Right lobe of liver (tissue), 6 donors: ENCODE results near the gene SLC7A5. TPM values are rescaled to one million over a fixed set of nuclear protein-coding genes. Genes with fewer than 3 reads are reported as not detected.
"Not testable (repeated sequence)": the region's sequence is repeated elsewhere in the genome, so short reads cannot be mapped to it uniquely, and the experiment has no call there.

Experiments
- ATAC-seq, 4 donors: fragments of 200-7000 bp; cut with Tn5 transposase; one replicate each; pipeline ENCODE4 v1.9.1; 2020; ENCODE audit warnings: mild to moderate bottlenecking in 4 of 4, moderate library complexity in 4 of 4
- DNase-seq, 3 donors: peaks; one replicate each; pipeline ENCODE4 v3.0.0-alpha.2; 2020
- H3K27ac ChIP-seq, 3 donors: fragments of 200-600 bp; one replicate each; pipeline ENCODE4 v1.8.0; 2022
- H3K27me3 ChIP-seq, 2 donors: fragments of 200-600 bp; one replicate each; pipeline ENCODE4 v1.8.0; 2022
- H3K36me3 ChIP-seq, 4 donors: fragments of 200-600 bp; sonication (generic) in 1 of 4; one replicate each; pipeline versions ENCODE4 v1.5.1 to v1.8.0; 2017 to 2022; ENCODE audit warnings: control low read depth in 1 of 4
- H3K4me1 ChIP-seq, 4 donors: fragments of 200-600 bp; sonication (generic) in 1 of 4; one replicate each; pipeline versions ENCODE4 v1.5.1 to v1.8.0; 2017 to 2022; ENCODE audit warnings: control low read depth in 1 of 4
- H3K4me3 ChIP-seq, 3 donors: fragments of 200-600 bp; one replicate each; pipeline ENCODE4 v1.8.0; 2022
- H3K9me3 ChIP-seq, 4 donors: fragments of 200-600 bp; sonication (generic) in 1 of 4; one replicate each; pipeline versions ENCODE4 v1.5.1 to v1.8.0; 2017 to 2022; ENCODE audit warnings: control low read depth in 1 of 4
- POLR2A ChIP-seq: fragments of 450-650 bp; IDR thresholded peaks from one replicate; pipeline ENCODE4 v1.6.1; 2017; ENCODE audit warnings: antibody characterized with exemption, mild to moderate bottlenecking
- WGBS: methylation state at CpG from one replicate; pipeline ENCODE4 v1.1.6; 2018; ENCODE audit warnings: low coverage, low lambda C conversion rate; ENCODE audit not compliant: insufficient coverage; ENCODE audit errors: missing lambda C conversion rate; 5-methylcytosine and 5-hydroxymethylcytosine counted together
- intact Hi-C, 2 donors: fragments of 100-400 bp; cut with DNase I; formaldehyde crosslinking; loops; one replicate each; pipeline versions ENCODE4 v1.11.2 to v1.14.1; 2022
- total RNA-seq, 6 experiments: library from RNA; depleted of rRNA in 2 of 6; stranded (reverse); fragments of >200 nt in 2 of 6; fragmentation: NEBNext Ultra II Directional in 3 of 6; extraction: Animal tissue kit (Norgen Biotek cat#: 25700) in 3 of 6; gene quantifications; one replicate each; pipeline versions ENCODE4 v1.1.0 to v1.2.4, GENCODE V29; 2016 to 2023
- TF ChIP-seq, protein P1 (sequence below), 4 donors: fragments of 200-600 bp in 3 of 4; fragments of 450-650 bp in 1 of 4; IDR thresholded peaks; one replicate each; pipeline versions ENCODE4 v1.5.1 to v1.8.0; 2016 to 2022; ENCODE audit warnings: antibody characterized with exemption in 4 of 4, mild to moderate bottlenecking in 2 of 4
- donor health status: DM: no; HTN: yes; CAD: no.
- donor health status: DM: no; HTN: no; CAD: no.
- donor health status: DM: no; HTN: no; CAD: no.
- donor health status: DM: no; HTN: yes; CAD: no.
- donor health status: DM: no; HTN: yes; CAD: no.

SLC7A5 gene
- total RNA-seq, 6 experiments from 2014 or later, result 7.0 to 16.3 (median 12.4) TPM

DNA sequence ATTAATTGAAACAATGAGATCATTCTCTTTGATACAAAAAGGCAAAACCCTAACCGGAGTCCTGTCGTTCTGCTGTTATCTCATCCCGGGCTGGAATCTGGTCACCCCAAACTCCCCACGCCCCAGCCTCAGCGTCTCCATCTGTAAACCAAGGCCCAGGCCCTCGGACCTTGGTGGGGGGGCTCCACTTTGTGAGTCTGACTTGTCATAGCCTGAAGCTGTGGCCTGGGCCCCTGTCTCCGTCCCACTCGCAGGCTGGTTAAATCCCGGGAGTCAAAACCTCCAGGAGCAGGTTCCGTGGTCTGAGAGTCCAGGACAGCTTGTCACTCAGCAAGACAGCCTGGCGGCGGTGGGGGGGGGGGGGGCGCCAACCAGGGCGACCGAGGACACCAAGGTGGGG is 50.0 kb downstream of the SLC7A5 start:
- ATAC-seq (no peak), DNase-seq (no peak)
- TF ChIP-seq, protein P1, sequence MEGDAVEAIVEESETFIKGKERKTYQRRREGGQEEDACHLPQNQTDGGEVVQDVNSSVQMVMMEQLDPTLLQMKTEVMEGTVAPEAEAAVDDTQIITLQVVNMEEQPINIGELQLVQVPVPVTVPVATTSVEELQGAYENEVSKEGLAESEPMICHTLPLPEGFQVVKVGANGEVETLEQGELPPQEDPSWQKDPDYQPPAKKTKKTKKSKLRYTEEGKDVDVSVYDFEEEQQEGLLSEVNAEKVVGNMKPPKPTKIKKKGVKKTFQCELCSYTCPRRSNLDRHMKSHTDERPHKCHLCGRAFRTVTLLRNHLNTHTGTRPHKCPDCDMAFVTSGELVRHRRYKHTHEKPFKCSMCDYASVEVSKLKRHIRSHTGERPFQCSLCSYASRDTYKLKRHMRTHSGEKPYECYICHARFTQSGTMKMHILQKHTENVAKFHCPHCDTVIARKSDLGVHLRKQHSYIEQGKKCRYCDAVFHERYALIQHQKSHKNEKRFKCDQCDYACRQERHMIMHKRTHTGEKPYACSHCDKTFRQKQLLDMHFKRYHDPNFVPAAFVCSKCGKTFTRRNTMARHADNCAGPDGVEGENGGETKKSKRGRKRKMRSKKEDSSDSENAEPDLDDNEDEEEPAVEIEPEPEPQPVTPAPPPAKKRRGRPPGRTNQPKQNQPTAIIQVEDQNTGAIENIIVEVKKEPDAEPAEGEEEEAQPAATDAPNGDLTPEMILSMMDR (IDR thresholded peaks at IDR 0.05), result no peak
- TF ChIP-seq POLR2A, result no peak
- H3K4me3 ChIP-seq, result no peak overlapping the region
- H3K4me1 ChIP-seq, result no peaks in the 10 kb centered on the region
- 81% methylated on average over 6 of the region's 15 CpGs for WGBS
- no peaks in the 10 kb centered on the region for H3K9me3 ChIP-seq
- no peaks in the 10 kb centered on the region for H3K36me3 ChIP-seq
- H3K27ac ChIP-seq, result no peak overlapping the region
- H3K27me3 ChIP-seq, result no peaks in the 10 kb centered on the region
- intact Hi-C loops, result no loop called here

DNA sequence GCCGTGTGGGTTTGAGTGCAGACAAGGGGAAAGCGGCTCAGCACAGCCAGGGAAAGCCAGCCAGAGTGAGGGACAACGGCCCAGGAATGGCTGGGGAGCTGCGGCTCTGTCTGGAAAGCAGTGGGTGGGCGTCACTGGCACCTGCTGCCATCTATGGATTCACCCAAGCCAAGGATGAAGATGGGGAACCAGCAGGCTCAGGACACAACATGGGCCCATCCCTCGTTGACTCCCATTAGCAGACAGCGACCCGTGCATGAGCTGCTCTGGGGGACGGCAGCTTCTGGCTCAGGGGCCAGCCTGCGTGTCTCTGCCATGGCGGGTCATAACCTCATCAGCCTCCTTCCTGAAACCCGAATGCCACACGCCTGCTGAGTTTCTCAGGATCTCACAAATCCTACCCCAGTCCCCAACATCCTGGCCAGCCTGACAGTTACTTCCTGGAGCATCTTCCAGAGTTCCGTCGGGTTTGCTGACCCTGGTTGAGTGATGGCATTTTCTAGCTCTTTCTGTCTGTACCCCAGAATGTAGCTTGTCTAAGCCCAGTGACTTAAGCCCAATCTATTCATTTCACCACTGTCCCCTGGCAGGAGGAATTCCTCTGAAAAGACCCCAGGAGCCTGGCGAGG is 50.7 kb downstream of the SLC7A5 start:
- no peak for ATAC-seq
- Histone ChIP-seq H3K27me3 (no peaks in the 10 kb centered on the region), H3K9me3 (no peaks in the 10 kb centered on the region), H3K27ac (no peak overlapping the region), H3K36me3 (no peaks in the 10 kb centered on the region), H3K4me3 (no peak overlapping the region), H3K4me1 (no peaks in the 10 kb centered on the region)
- no peak for DNase-seq
- 82% methylated on average over 3 of the region's 16 CpGs for WGBS
- TF ChIP-seq POLR2A, result no peak
- TF ChIP-seq, protein P1 (IDR thresholded peaks at IDR 0.05), result no peak
- intact Hi-C loops, result no loop called here

DNA sequence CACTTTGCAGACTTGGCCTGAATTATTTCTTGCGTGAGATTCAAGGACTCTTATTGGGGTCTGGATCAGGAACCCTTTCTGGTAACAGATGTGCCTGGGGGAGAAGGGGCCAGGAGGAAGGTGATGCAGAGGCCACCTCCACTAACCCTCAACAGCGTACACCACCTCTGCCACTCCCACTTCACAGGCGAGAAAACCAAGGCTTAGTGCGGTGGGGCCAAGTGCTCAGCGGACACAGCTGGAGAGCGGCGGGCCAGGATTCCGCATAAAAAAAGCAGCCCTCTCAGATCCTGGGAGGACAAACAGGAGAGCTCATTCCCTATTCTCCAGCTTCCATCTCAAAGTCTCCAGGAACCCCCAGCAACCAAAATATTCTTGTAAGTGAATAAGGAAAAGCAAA is 51.4 kb downstream of the SLC7A5 start:
- H3K9me3 ChIP-seq, result no peaks in the 10 kb centered on the region
- no peak overlapping the region for H3K27ac ChIP-seq
- H3K4me1 ChIP-seq, result no peaks in the 10 kb centered on the region
- intact Hi-C loops, result no loop called here
- no peaks in the 10 kb centered on the region for H3K36me3 ChIP-seq
- no peak for ATAC-seq
- H3K4me3 ChIP-seq, result no peak overlapping the region
- 95% methylated on average over 3 of the region's 8 CpGs for WGBS
- no peak for DNase-seq
- no peak for TF ChIP-seq POLR2A
- TF ChIP-seq, protein P1 (IDR thresholded peaks at IDR 0.05), result no peak
- H3K27me3 ChIP-seq, result no peaks in the 10 kb centered on the region

DNA sequence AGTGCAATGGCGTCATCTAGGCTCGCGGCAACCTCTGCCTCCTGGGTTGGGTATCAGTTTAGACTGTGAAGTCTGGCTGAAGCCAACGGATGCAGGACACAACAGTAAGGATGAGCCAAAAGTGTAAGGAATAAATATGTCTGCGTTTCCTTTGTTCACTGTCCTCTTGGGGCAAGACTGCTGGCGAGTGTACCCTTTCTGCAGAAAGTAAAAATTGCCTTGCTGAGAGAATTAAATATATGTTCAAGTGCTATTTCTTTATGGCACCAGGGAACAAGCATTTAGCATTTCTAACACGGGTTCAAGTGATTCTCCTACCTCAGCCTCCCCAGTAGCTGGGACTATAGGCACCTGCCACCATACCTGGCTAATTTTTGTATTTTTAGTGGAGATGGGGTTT is 51.9 kb downstream of the SLC7A5 start:
- H3K4me3 ChIP-seq, intact Hi-C loops, H3K9me3 ChIP-seq, H3K4me1 ChIP-seq, DNase-seq, H3K27ac ChIP-seq, ATAC-seq, H3K27me3 ChIP-seq, H3K36me3 ChIP-seq: not testable (repeated sequence)
- WGBS, result 88% methylated on average over 6 of the region's 7 CpGs

DNA sequence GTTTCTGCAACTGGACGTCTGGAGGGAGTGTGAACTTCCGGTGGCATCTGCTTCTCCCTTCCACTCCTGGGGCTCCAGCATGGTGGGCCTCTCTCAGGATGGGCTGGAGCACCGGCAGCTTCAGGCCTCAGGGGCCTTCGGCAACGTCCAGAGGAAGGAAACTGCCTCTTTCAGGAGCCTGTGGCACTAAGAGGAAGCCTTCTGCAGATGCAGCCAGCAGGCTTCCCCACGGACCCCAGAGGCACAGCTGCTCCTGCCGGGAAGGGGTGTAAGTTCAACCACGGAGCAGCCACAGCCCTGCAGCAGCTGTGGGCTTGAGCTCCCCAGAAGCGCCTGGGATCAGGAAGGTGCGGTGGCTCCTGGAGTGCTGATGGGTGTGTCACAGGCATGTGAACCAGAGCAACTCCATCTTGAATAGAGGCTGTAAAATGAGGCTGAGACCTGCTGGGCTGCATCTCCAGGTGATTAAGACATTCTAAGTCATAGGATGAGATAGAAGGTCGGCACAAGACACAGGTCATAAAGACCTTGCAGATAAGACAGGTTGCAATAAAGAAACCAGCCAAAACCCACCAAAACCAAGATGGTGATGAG is 52.7 kb downstream of the SLC7A5 start:
- TF ChIP-seq, protein P1 (IDR thresholded peaks at IDR 0.05), result no peak
- TF ChIP-seq POLR2A, result no peak
- no peak overlapping the region for H3K4me3 ChIP-seq
- intact Hi-C loops, result no loop called here
- H3K4me1 ChIP-seq, result no peaks in the 10 kb centered on the region
- H3K36me3 ChIP-seq, result no peaks in the 10 kb centered on the region
- no peak for DNase-seq
- H3K27ac ChIP-seq, result no peak overlapping the region
- no peak for ATAC-seq
- no peaks in the 10 kb centered on the region for H3K27me3 ChIP-seq
- 76% methylated on average over 6 of the region's 11 CpGs for WGBS
- H3K9me3 ChIP-seq, result no peaks in the 10 kb centered on the region
